ENCODE data around the gene IL36G.

IL36G gene

DNA sequence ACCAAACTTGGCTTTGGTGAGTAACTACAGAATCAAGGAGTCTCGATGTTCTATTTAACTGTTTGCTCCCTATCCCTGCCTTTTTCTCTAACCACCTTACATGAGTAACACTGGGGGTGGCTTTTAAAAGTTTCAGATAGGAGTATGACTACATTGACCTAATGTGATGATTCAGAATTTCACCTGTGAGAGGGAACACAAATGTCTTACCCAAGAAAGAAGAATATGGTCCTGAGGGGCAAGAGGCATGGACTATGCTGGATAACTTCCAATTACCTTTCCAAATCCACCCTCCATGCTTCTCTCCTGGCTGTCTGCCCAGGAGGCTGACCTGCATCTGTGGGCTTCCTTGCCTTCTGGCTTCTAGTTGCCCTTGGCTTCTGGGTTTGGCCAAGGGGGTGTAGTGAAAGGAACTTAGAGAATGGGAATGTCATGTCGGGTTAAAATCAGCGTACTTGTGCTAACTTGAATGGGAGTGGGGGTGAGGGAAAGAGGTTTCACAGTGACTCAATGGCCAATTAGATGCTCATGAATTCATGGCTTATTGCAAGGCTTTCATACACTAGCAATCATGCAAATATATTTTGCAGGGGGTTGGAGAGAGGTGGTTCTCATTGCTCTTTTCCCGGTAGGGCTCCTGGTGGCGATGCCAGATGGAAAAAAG lies 5.3 kb upstream of the IL36G start:
- no peak for DNase-seq (ENCODE audit: low read depth)

GRCh38 chr2:112973156-112973555 lies 4.7 kb upstream of the IL36G start:
- no peak for DNase-seq (ENCODE audit: low read depth)

DNA sequence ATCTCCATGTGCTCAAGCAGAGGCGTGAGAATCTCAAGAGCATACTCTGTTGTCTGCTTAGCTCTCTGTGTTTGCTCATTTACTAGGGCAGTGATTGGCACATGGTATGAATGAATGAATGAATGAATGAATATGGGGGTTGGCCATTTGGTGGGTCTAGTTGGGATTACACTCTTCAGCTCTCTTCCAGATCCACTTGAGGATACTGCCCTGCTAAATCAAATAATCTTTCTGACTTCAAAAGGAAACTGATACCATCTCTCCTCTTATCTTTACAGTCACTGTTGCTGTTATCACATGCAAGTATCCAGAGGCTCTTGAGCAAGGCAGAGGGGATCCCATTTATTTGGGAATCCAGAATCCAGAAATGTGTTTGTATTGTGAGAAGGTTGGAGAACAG lies 1.9 kb downstream of the IL36G start:
- no peak for DNase-seq (ENCODE audit: low read depth)

DNA sequence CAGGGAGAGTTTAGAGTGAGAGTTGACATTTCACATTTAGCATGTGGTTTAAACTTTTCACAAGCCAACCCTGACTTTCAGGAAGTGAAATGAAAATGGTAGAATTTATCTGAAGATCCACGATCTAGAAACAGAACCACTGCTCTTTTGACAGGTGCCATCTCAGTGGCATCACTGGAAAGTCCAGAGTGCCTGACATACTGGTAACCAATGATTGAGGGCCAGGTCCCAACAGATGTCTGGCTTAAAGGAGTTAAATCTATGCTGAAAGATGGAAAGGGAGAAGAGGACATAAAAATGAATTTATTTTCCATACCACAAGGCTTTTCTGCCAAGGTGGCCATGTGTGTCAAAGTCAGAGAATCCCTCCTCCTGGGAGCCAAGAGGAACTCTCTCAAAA lies 2.7 kb downstream of the IL36G start:
- no peak for DNase-seq (ENCODE audit: low read depth)

GRCh38 chr2:112985090-112985489 lies 7.3 kb downstream of the IL36G start:
- DNase-seq (ENCODE audit: low read depth): no peak

GRCh38 chr2:112989611-112990010 lies 11.8 kb downstream of the IL36G start:
- DNase-seq (ENCODE audit: low read depth): no peak

DNA sequence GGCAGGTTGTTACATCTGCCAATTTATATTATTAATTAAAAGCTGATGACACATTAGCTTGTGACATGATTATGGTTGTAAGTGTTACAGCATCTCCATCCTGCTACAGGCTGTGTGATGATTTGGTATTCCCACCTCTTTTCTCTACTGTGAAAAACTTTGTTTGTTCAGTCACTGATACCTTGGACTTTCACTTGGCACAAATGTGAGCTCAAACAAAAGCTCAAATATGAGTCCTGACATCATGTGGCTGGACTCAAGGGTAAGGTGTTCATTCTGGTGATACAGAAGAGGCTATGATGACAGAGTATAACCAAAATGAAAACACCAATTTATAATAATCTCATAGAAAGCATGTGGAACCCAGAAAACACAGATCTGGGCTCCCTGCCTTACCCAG lies 16.0 kb downstream of the IL36G start:
- DNase-seq (ENCODE audit: low read depth): no peak

GRCh38 chr2:112994648-112995047 lies 16.8 kb downstream of the IL36G start:
- no peak for DNase-seq (ENCODE audit: low read depth)

- DNase-seq (ENCODE audit: low read depth): no peak
Measured at GRCh38 chr2:112995346-112995920, 17.6 kb downstream of the IL36G start.

DNA sequence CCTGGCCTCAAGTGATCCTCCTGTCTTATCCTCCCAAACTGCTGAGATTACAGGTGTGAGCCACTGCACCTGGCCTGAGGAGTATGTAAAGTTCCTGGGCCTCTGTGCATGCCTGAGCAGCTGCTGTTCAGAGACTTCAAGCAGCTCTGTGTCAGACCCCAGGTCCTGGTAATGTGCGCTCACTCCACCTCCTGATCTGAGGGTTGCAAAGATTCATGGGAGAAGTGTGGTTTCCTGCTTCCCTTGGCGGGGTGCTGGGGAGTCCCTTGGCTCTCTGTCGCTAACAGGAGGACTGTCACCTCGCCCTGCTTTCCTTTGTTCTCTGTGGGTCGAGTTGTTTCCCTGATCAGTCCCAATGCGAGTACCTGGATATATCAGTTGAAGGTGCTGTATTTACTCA lies 18.8 kb downstream of the IL36G start:
- DNase-seq (ENCODE audit: low read depth): peak; percentile 40

DNA sequence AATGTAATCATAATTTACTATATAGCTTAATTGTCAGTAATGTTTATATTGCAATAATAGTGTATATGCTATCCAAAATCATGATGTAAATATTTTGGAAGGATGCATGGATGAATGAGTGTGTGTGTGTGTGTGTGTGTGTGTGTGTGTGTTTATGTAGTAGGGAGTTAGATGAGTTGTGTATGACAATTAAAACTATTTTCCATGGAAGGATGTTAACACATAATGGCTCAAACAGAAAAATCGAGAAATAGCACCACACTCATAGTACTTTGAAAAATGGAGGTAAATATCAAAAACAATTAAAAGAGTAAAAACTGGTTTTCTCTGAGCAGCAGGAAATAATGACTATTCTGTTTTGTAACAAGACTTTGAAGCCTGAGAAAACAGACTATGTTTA lies 19.3 kb downstream of the IL36G start:
- no peak for DNase-seq (ENCODE audit: low read depth)

GRCh38 chr2:113000436-113000835 lies 22.6 kb downstream of the IL36G start:
- DNase-seq (ENCODE audit: low read depth): no peak

GRCh38 chr2:113002677-113003076 lies 24.9 kb downstream of the IL36G start:
- no peak for DNase-seq (ENCODE audit: low read depth)

- DNase-seq (ENCODE audit: low read depth): no peak
Measured at GRCh38 chr2:113005030-113005509, 27.3 kb downstream of the IL36G start, which contains the start of gene IL36A. Gene IL36A, plus strand, starts transcription at chr2:113005459. Its CDS starts 413 bp downstream, at chr2:113005872.

DNA sequence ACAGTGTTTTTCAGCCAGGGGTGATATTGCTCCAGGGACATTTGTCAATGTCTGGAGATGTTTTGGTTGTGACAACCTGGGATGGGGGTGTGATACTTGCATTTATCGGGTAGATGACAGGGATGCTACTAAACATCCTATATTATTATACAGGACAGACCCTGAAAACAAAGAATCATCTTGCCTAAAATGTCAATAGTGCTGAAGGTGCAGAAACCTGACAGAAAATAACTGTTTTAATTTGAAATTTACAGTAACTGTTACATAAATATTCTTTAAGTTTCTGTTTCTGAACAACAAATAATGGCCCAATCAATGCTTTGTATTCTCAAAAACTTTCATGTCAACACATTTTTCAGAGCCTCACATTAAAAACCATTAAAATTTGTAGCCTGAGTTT lies 29.4 kb downstream of the IL36G start:
- no peak for DNase-seq (ENCODE audit: low read depth)

DNA sequence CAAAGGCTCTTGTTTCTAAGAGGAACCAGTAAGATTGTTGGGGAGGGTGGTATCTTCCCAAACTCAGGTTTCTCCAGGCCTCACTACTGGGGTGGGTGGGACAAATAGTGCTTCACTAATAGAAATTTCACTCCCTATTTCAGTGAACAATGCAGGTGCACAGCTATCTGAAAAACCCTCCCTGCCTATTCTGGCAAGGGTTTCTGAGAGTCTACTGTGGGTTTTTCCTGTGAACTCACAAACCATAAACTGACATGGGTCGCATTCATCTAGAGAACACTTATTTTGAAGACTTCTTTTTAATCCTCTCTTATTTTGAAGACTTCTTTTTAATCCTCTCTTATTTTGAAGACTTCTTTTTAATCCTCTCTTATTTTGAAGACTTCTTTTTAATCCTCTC lies 31.8 kb downstream of the IL36G start:
- DNase-seq (ENCODE audit: low read depth): no peak

DNA sequence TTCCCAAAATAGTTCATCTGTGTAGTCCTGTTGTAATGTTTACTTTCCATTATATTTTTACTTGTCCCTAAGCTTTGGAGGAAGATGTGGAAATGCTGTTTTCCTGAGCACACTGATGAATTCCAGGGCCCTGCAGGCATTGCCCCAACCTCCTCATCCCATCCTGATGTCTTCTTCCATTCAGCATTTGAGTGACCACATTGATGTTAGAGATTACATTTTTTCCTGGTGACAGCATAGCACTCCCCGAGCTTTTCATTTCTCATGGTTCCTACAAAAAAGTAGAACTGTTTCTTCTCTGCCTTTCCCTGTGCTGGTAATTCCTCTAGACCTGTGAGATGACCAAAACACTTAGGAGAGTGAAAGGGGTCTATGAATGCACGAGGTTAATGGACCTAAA lies 32.3 kb downstream of the IL36G start:
- no peak for DNase-seq (ENCODE audit: low read depth)

DNA sequence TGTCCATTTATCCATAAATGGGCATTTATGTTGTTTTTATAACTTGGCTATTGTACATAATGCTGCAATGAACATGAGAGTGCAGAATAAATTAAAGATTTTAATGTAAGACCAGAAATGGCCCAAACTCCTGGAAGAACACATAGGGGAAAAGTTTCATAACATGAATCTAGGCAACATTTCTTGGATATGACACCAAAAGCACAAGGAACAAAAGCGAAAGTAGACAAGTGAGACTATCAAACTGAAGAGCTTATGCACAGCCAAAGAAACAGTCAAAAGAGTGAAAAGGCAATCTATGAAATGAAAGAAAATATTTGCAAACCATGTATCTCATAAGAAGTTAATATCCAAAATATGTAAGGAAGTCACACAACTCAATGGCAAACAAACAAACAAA lies 33.3 kb downstream of the IL36G start:
- no peak for DNase-seq (ENCODE audit: low read depth)

DNA sequence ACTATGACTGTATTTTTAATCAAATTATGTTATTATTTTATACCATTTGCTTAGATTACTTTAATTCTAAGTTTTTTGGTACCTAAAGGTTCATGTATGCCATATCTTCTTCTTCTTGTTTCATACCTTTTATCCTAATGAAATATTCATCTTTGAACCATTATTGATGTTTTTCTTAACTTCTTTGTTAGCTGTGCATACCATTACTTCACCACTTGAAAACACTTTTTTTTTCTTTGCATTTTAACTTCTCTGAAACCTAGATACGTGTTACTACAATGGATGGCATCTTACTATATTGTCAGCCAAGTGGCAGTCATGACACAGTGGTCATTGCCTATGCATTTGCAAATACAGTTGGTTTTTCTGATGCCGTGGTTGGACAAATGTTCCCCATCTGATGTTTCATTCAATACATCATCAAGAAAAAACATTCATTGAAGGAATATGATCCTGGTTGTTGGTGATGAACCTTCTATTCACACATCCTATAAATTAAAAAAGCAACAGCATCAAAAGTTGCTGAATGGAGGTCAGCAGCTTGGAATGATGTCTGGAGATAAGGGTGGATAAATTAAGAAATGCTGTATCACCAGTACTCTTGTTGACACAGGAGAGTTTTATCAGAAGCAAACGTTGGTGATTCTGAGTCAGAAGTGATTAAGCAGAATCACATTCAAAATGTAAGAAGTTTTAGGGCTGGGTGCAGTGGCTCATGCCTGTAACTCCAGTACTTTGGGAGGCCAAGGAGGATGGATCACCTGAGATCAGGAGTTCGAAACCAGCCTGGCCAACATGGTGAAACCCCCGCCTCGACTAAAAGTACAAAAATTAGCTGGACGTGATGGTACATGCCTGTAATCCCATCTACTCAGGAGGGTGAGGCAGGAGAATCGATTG lies 34.9 kb downstream of the IL36G start:
- DNase-seq (ENCODE audit: low read depth): no peak

GRCh38 chr2:113013336-113013661 lies 35.5 kb downstream of the IL36G start:
- no peak for DNase-seq (ENCODE audit: low read depth)

- DNase-seq (ENCODE audit: low read depth): no peak
Measured at GRCh38 chr2:113014067-113014466, 36.3 kb downstream of the IL36G start.

- DNase-seq (ENCODE audit: low read depth): no peak
Measured at GRCh38 chr2:113015042-113015441, 37.2 kb downstream of the IL36G start.

GRCh38 chr2:113015655-113016054 lies 37.8 kb downstream of the IL36G start:
- DNase-seq (ENCODE audit: low read depth): no peak

Measured in stimulated activated CD8-positive, alpha-beta memory T cell treated with anti-CD3 and anti-CD28 coated beads, Interleukin-12 subunit alpha, Interleukin-12 subunit beta, amount 100 ng/mL, for 1 hour (primary cell).